Vagina (tissue), 2 donors: ENCODE data around the gene PRR5. TPM values are rescaled to one million over a fixed set of nuclear protein-coding genes. Genes with fewer than 3 reads are reported as not detected.

ENCODE experiments used
- DNase-seq, 2 donors: peaks; one replicate each; pipeline ENCODE4 v3.0.0-alpha.2; 2017; ENCODE audit errors: extremely low spot score in 2 of 2
- H3K27ac ChIP-seq: fragments of 200-600 bp; sonication (generic); one replicate; pipeline ENCODE4 v1.5.1; 2019
- H3K27me3 ChIP-seq: fragments of 200-600 bp; sonication (generic); one replicate; pipeline ENCODE4 v1.5.1; 2019
- H3K36me3 ChIP-seq, 2 donors: fragments of 200-600 bp; sonication (generic); one replicate each; pipeline ENCODE4 v1.5.1; 2017 to 2019
- H3K4me1 ChIP-seq: fragments of 200-600 bp; sonication (generic); one replicate; pipeline ENCODE4 v1.5.1; 2019
- H3K4me3 ChIP-seq, 2 donors: fragments of 200-600 bp; sonication (generic); 1 replicate in 1 of 2; 2 replicates in 1 of 2; pipeline ENCODE4 v1.5.1; 2016 to 2019
- H3K9me3 ChIP-seq: fragments of 200-600 bp; sonication (generic); one replicate; pipeline ENCODE4 v1.5.1; 2019
- CTCF ChIP-seq, 3 experiments: fragments of 450-650 bp in 2 of 3; fragments of 200-600 bp in 1 of 3; sonication (generic) in 1 of 3; IDR thresholded peaks; one replicate each; pipeline ENCODE4 v1.5.1; 2017 to 2019; ENCODE audit warnings: antibody characterized with exemption in 3 of 3, mild to moderate bottlenecking in 2 of 3, moderate library complexity in 2 of 3
- POLR2A ChIP-seq, 2 donors: fragments of 450-650 bp; IDR thresholded peaks; one replicate each; pipeline ENCODE4 v1.6.1; 2017; ENCODE audit warnings: antibody characterized with exemption in 2 of 2, mild to moderate bottlenecking in 2 of 2, moderate library complexity in 2 of 2
- POLR2AphosphoS5 ChIP-seq, 2 donors: sonication (generic); formaldehyde crosslinking; IDR thresholded peaks; one replicate each; pipeline ENCODE4 v1.9.0; 2017; ENCODE audit warnings: antibody characterized with exemption in 2 of 2, mild to moderate bottlenecking in 2 of 2, low read depth in 1 of 2; ENCODE audit not compliant: insufficient read depth in 1 of 2
- intact Hi-C: fragments of 100-400 bp; cut with DNase I; formaldehyde crosslinking; loops from one replicate; pipeline ENCODE4 v1.15.1; 2023
- total RNA-seq: library from RNA; depleted of rRNA; stranded (reverse); fragments of >200 nt; gene quantifications from one replicate; pipeline ENCODE4 v1.2.3, GENCODE V29; 2016

Gene PRR5
- total RNA-seq, 1 donor from 2014 or later, result 36.8 TPM

GRCh38 chr22:44665115-44665514 lies 36.9 kb upstream of the PRR5 start:
- intact Hi-C loops, result no loop called here
- H3K27me3 ChIP-seq, result no peaks in the 10 kb centered on the region
- no peak overlapping the region for H3K4me3 ChIP-seq
- peak in 1 of 2 donors; percentile 88 for DNase-seq
- no peaks in the 10 kb centered on the region for H3K9me3 ChIP-seq
- peaks cover 43% of the 10 kb centered on the region for H3K4me1 ChIP-seq
- no peak for TF ChIP-seq POLR2AphosphoS5 (IDR thresholded peaks at IDR 0.05; ENCODE audit: insufficient read depth in 1 of 2, low read depth in 1 of 2)
- H3K36me3 ChIP-seq, result no peaks in the 10 kb centered on the region
- peak overlapping the region; percentile 70 for H3K27ac ChIP-seq

- peaks cover 43% of the 10 kb centered on the region for H3K4me1 ChIP-seq
- no peak for TF ChIP-seq POLR2A (IDR thresholded peaks at IDR 0.05)
- TF ChIP-seq POLR2AphosphoS5 (IDR thresholded peaks at IDR 0.05; ENCODE audit: insufficient read depth in 1 of 2, low read depth in 1 of 2), result no peak
- no peak for TF ChIP-seq CTCF (IDR thresholded peaks at IDR 0.05)
- intact Hi-C loops, result no loop called here
- no peak overlapping the region for H3K4me3 ChIP-seq
- no peaks in the 10 kb centered on the region for H3K9me3 ChIP-seq
- no peak overlapping the region for H3K27ac ChIP-seq
- no peaks in the 10 kb centered on the region for H3K27me3 ChIP-seq
- no peaks in the 10 kb centered on the region for H3K36me3 ChIP-seq
- no peak for DNase-seq
These were observed 35.8 kb upstream of the PRR5 start for GRCh38 chr22:44666207-44666585.

GRCh38 chr22:44667276-44667675 lies 34.7 kb upstream of the PRR5 start:
- H3K27ac ChIP-seq, result peak overlapping the region; percentile 86
- peak in 1 of 2 donors; percentile 85 for DNase-seq
- peaks cover 43% of the 10 kb centered on the region for H3K4me1 ChIP-seq
- no peak for TF ChIP-seq POLR2A (IDR thresholded peaks at IDR 0.05)
- no peak for TF ChIP-seq POLR2AphosphoS5 (IDR thresholded peaks at IDR 0.05; ENCODE audit: insufficient read depth in 1 of 2, low read depth in 1 of 2)
- no peak for TF ChIP-seq CTCF (IDR thresholded peaks at IDR 0.05)
- H3K36me3 ChIP-seq, result no peaks in the 10 kb centered on the region
- no peak overlapping the region for H3K4me3 ChIP-seq
- intact Hi-C loops, result no loop called here
- H3K27me3 ChIP-seq, result no peaks in the 10 kb centered on the region
- H3K9me3 ChIP-seq, result no peaks in the 10 kb centered on the region

- no peaks in the 10 kb centered on the region for H3K9me3 ChIP-seq
- intact Hi-C loops, result no loop called here
- no peaks in the 10 kb centered on the region for H3K27me3 ChIP-seq
- peak overlapping the region; percentile 60 to 76 for H3K4me3 ChIP-seq
- no peak for TF ChIP-seq CTCF (IDR thresholded peaks at IDR 0.05)
- no peak for TF ChIP-seq POLR2AphosphoS5 (IDR thresholded peaks at IDR 0.05; ENCODE audit: insufficient read depth in 1 of 2, low read depth in 1 of 2)
- TF ChIP-seq POLR2A (IDR thresholded peaks at IDR 0.05), result no peak
- H3K36me3 ChIP-seq, result no peaks in the 10 kb centered on the region
- H3K27ac ChIP-seq, result peak overlapping the region; percentile 86
- H3K4me1 ChIP-seq, result peaks cover 43% of the 10 kb centered on the region
- DNase-seq, result no peak
These were observed 34.2 kb upstream of the PRR5 start for GRCh38 chr22:44667829-44668189.

GRCh38 chr22:44668190-44668885 lies 33.7 kb upstream of the PRR5 start:
- TF ChIP-seq CTCF (IDR thresholded peaks at IDR 0.05), result no peak
- TF ChIP-seq POLR2A (IDR thresholded peaks at IDR 0.05), result no peak
- peak in 1 of 2 donors; percentile 36 for TF ChIP-seq POLR2AphosphoS5 (IDR thresholded peaks at IDR 0.05; ENCODE audit: insufficient read depth in 1 of 2, low read depth in 1 of 2)
- no peak for DNase-seq
- H3K27ac ChIP-seq, result peak overlapping the region; percentile 86
- H3K4me1 ChIP-seq, result peaks cover 43% of the 10 kb centered on the region
- no peaks in the 10 kb centered on the region for H3K9me3 ChIP-seq
- no peaks in the 10 kb centered on the region for H3K27me3 ChIP-seq
- intact Hi-C loops, result no loop called here
- H3K4me3 ChIP-seq, result peak overlapping the region; percentile 60 to 76
- H3K36me3 ChIP-seq, result no peaks in the 10 kb centered on the region
